Measurements from ENCODE around the gene GNS. TPM values are rescaled to one million over a fixed set of nuclear protein-coding genes. Genes with fewer than 3 reads are reported as not detected.

Gene GNS
- total and polyA plus RNA-seq, 2 donors (not counting 3 experiments of a cell fraction or from before 2014, with no cell fraction given) = 107 to 142 TPM

- DNase-seq (ENCODE audit: low read depth, low spot score) (peak; percentile 21), FAIRE-seq (no peak)
- Histone ChIP-seq H3K9me1 (replicated peaks; ENCODE audit: control insufficient read depth, extremely low read depth, insufficient read depth, low read length) (no peaks in the 10 kb centered on the region), H3K4me3 (replicated peaks in 1 of 3; ENCODE audit: insufficient read depth in 1 of 3, low read depth in 1 of 3, low read length in 3 of 3) (no peak overlapping the region), H3K9me3 (replicated peaks; ENCODE audit: control insufficient read depth, insufficient read depth, low read length) (no peaks in the 10 kb centered on the region), H3K36me3 (ENCODE audit: control insufficient read depth in 2 of 2, extremely low read depth in 1 of 2, insufficient read depth in 2 of 2, low read length in 2 of 2) (peaks cover 0 to 6% of the 10 kb centered on the region in 2 experiments), H4K20me1 (replicated peaks; ENCODE audit: control insufficient read depth, extremely low read depth, insufficient read depth, low read length) (no peaks in the 10 kb centered on the region), H3K9ac (replicated peaks; ENCODE audit: extremely low read depth, insufficient read depth, low read length) (no peak overlapping the region), H3K27me3 (ENCODE audit: control insufficient read depth in 2 of 2, insufficient read depth in 2 of 2, low read length in 2 of 2) (no peaks in the 10 kb centered on the region), H3K4me2 (ENCODE audit: insufficient read depth, low read length) (no peak overlapping the region), H3K4me1 (ENCODE audit: control insufficient read depth, extremely low read depth, insufficient read depth, low read length) (peaks cover 4% of the 10 kb centered on the region), H2AFZ (ENCODE audit: low read depth, low read length) (no peak overlapping the region), H3K27ac (ENCODE audit: insufficient read depth, low read depth, low read length) (no peak overlapping the region), H3K79me2 (ENCODE audit: control insufficient read depth, insufficient read depth, low read length) (peaks cover 2% of the 10 kb centered on the region)
- no peak for TF ChIP-seq JUN (IDR thresholded peaks at IDR 0.05; ENCODE audit: borderline replicate concordance, insufficient read depth, insufficient read length, low read depth)
- TF ChIP-seq POLR2AphosphoS5 (IDR thresholded peaks at IDR 0.05; ENCODE audit: insufficient read depth, low read depth, low read length) = no peak
- no peak for TF ChIP-seq CTCF (IDR thresholded peaks at IDR 0.05; ENCODE audit: extremely low read depth in 1 of 2, insufficient read depth in 1 of 2, low read depth in 1 of 2, low read length in 2 of 2)
- no peak for TF ChIP-seq MAX (IDR thresholded peaks at IDR 0.05; ENCODE audit: insufficient read depth, insufficient read length)
- no peak for TF ChIP-seq MYC (IDR thresholded peaks at IDR 0.05; ENCODE audit: low read depth, low read length)
- no peak for TF ChIP-seq POLR2A (IDR thresholded peaks at IDR 0.05; ENCODE audit: low read depth, low read length)
- no peak for TF ChIP-seq GATA2 (IDR thresholded peaks at IDR 0.05; ENCODE audit: insufficient read depth, insufficient read length, low read depth, low read length)
- TF ChIP-seq FOS (IDR thresholded peaks at IDR 0.05; ENCODE audit: borderline replicate concordance, insufficient read depth, low read length) = no peak
- TF ChIP-seq EZH2 (IDR thresholded peaks at IDR 0.05; ENCODE audit: borderline replicate concordance, low read depth, low read length, severe bottlenecking) = no peak
- dilution Hi-C loops (cut with MboI; ENCODE audit: extremely low pct_ligation_motif_present, low sequenced_read_pairs) (no loop called here), intact Hi-C loops (cut with micrococcal nuclease) (no loop called here)
- no TSS peak for BruUV-seq (replicated peaks)
- POLR2A ChIA-PET = no interaction called here
- CTCF ChIA-PET = interaction anchor here (1.6 kb wide), 1 partner anchor 152 kb away, joined by 13 read pairs; no protein-coding TSS in a partner anchor
Measured at GRCh38 chr12:64701283-64701682, 57.9 kb downstream of the GNS start.

Data from endothelial cell of umbilical vein (primary cell).